ENCODE measurements around the gene PPP1CC.

PPP1CC gene

DNA sequence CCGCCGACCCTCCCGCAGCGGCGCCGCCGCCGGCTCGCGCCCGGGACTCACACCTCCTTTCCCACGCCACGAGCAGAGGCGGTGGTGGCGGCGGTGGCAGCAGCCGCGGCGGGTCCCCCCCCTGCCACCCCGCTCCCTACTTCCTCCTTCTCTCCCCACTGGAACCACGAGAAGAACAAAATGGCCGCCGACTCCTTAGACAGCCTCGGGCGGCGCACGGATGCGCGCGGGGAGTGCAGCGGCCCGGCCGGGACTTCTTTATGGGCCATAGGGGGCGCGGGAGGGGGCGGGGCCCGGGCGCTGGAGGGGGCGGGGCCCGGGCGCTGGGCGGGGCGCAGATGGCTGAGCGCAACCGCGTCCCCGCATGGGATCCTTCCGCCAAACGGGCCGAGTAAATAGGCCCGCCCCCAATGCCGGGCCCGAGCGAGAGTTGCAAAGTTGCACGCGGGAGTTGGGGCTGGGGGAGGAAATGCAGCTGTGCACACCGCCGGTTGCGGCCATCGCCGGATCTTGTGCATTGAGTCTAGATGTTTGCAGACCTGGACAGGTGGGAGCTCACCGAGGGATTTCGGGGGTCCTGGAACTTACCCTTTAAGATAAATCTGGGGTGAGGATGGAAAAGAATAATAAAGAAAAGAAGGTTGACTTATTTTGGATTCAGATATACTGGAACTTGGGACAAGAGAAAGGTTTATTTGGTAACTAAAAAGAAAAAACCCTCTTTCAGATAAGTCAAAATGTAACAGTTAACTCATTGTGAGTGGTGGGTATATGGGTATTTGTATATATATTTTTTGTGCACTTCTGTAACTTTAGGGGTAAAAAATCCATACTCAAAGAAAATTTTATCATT lies at the start of gene PPP1CC:
PPP1CC (minus strand) TSS at position 174 of the 853 bp plus-strand sequence. CDS start 184 bp downstream, outside the sequence.
- Mint-ChIP-seq H3K4me1 (peaks cover 50% of the 10 kb centered on the region), H3K9me3 (no peaks in the 10 kb centered on the region), H3K27me3 (no peaks in the 10 kb centered on the region), H3K4me3 (peak within 1 kb of the TSS; percentile 86), H3K27ac (peak within 1 kb of the TSS; percentile 85), H3K36me3 (peaks cover 5% of the 10 kb centered on the region)
- ATAC-seq, result peak; percentile 94

DNA sequence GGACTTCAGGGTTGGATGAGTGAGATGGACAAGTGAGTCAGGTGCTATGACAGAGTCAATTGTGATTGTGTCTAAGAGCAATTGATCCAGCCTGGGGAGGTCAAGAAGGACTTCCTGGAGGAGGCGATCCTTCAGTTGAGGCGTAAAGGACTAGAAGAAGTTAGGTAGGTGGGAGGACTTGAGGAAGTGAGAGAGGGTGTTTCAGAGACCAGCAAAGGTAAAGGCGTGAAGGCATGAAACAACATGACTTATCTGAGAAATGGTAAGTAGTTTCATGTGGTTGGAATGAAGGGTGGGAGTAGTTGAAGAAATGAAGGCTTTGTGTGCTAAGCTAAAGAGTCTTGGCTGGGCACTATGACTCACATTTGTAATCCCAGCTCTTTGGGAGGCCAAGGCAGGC lies 48.9 kb upstream of the PPP1CC start:
- Mint-ChIP-seq H3K27ac (no peak overlapping the region), H3K4me1 (peaks cover 6% of the 10 kb centered on the region), H3K4me3 (no peak overlapping the region), H3K27me3 (no peaks in the 10 kb centered on the region), H3K36me3 (no peaks in the 10 kb centered on the region), H3K9me3 (peaks cover 3% of the 10 kb centered on the region)
- peak; percentile 53 for ATAC-seq

DNA sequence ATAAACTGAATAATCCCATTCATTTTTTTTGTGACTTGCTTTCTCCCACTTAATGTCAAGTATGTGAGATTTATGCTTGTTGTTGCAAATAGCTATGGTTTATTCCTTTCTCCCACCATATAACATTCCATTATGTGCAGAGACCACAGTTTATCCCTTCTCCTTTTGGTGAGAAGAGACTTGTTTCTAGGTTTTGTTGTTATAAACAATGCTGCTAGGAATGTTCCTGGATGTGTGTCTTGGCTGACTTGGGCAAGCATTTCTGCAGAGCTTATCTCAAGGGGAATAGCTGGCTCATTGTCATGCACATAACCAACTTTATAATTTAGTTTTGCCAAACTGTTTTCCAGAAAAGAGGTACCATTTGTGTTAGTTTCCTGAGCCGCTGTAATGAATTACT lies 47.6 kb upstream of the PPP1CC start:
- Mint-ChIP-seq H3K9me3 (peaks cover 3% of the 10 kb centered on the region), H3K27ac (no peak overlapping the region), H3K4me3 (no peak overlapping the region), H3K27me3 (no peaks in the 10 kb centered on the region), H3K4me1 (peaks cover 6% of the 10 kb centered on the region), H3K36me3 (no peaks in the 10 kb centered on the region)
- no peak for ATAC-seq

DNA sequence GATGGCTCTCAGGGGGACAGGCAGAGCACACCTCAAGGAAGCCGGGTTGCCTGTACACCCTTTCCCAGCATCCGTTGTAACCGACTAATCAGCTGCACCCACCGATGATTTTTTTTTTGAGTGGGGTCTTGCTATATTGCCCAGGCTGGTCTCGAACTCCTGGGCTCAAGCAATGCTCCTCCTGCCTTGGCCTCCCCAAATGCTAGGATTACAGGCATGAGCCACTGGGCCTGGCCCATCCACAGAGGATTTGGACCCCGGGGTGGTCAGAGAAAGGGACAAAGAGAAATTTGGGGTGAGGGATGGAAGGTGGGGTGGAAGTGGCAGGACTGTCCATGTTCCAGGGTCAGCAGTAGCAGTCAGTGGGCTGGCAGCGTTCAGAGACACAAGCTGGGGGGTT lies 43.3 kb upstream of the PPP1CC start:
- no peak for ATAC-seq
- Mint-ChIP-seq H3K4me3 (no peak overlapping the region), H3K4me1 (peaks cover 15% of the 10 kb centered on the region), H3K27ac (no peak overlapping the region), H3K36me3 (no peaks in the 10 kb centered on the region), H3K9me3 (no peaks in the 10 kb centered on the region), H3K27me3 (peaks cover 23% of the 10 kb centered on the region)

DNA sequence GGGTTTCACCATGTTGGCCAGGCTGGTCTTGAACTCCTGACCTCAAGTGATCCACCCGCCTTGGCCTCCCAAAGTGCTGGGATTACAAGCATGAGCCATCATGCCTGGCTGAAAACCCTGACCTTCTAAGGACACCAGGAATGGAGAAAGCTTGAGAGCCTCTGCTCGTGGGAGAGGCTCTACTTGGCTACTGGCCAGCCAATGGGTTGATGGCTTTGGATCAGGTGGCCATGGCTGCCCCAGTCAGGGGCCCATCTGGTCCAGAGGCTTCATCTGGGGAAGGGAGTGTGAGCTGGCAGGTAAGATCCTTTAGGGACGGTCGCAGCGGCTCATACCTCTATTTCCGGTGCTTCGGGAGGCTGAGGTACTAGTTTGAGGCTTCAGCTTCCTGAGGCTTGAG lies 42.5 kb upstream of the PPP1CC start:
- Mint-ChIP-seq H3K9me3 (no peaks in the 10 kb centered on the region), H3K36me3 (no peaks in the 10 kb centered on the region), H3K27me3 (peaks cover 23% of the 10 kb centered on the region), H3K27ac (no peak overlapping the region), H3K4me3 (no peak overlapping the region), H3K4me1 (peaks cover 15% of the 10 kb centered on the region)
- ATAC-seq, result no peak

DNA sequence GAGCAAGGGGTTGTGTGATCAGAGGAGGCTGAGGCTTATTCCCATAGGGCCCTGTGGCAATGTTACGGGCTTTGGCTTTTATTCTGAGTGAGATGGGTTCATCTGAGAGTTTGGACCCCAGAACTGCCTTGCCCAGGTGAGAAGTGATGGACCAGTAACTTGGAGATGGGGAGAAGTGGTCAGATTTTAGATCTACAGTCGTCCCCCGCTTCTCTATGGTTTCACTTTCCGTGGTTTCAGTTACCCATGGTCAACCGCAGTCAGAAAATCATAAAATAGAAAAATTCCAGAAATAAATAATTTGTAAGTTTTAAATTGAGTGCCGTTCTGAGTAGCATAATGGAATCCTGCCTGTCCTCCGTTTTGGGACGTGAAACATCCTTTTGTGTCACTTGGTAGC lies 40.2 kb upstream of the PPP1CC start:
- no peaks in the 10 kb centered on the region for H3K36me3 Mint-ChIP-seq
- no peak for ATAC-seq
- no peak overlapping the region for H3K27ac Mint-ChIP-seq
- H3K9me3 Mint-ChIP-seq, result no peaks in the 10 kb centered on the region
- H3K4me1 Mint-ChIP-seq, result peaks cover 25% of the 10 kb centered on the region
- peaks cover 23% of the 10 kb centered on the region for H3K27me3 Mint-ChIP-seq
- H3K4me3 Mint-ChIP-seq, result no peak overlapping the region

DNA sequence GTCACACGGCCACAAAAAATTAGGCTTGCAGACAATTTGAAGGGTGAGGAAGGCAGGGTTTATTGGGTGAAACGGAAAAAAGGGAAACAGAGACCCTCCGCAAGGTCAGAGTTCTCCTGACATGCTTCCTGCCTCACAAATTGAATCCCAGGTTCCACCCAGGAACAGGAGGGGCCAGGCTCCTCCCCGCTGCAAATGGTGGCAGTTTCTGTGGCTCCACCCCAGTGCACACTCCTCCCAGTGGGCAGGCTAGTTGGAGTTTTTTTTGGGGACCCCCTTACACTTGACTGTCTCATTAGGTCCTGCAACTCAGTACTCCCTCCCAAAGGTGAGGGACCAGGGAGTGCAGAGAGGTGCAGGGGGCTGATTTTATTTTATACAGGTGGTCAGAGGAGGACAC lies 39.4 kb upstream of the PPP1CC start:
- no peaks in the 10 kb centered on the region for H3K36me3 Mint-ChIP-seq

DNA sequence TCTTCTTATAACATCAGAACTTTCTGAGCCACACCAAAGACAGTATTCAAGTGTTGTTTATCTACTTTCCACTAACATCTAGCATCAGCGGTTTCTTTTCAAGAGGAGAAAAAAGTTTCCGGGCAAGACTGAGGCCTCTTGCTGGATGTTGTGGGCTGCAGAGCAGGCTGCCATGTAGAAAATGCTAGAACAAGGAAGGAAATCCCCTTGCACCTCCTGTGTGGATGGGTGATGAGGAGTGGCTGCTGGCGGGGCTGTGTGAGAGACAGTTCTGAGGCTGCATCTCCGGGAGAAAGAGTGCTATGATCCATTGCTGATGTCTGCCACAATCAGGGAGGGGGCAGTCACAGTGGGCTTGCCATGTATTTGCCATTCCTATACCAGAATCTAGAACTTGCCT lies 37.8 kb upstream of the PPP1CC start:
- peaks cover 42% of the 10 kb centered on the region for H3K4me1 Mint-ChIP-seq
- H3K4me3 Mint-ChIP-seq, result no peak overlapping the region
- no peak overlapping the region for H3K27ac Mint-ChIP-seq
- no peak for ATAC-seq
- H3K27me3 Mint-ChIP-seq, result peaks cover 23% of the 10 kb centered on the region
- no peaks in the 10 kb centered on the region for H3K36me3 Mint-ChIP-seq
- H3K9me3 Mint-ChIP-seq, result no peaks in the 10 kb centered on the region

More for the DNA sequence above, 39.4 kb upstream of the PPP1CC start:
- Mint-ChIP-seq H3K4me3 (no peak overlapping the region), H3K27ac (no peak overlapping the region), H3K27me3 (peaks cover 23% of the 10 kb centered on the region), H3K4me1 (peaks cover 27% of the 10 kb centered on the region), H3K9me3 (no peaks in the 10 kb centered on the region)
- no peak for ATAC-seq

DNA sequence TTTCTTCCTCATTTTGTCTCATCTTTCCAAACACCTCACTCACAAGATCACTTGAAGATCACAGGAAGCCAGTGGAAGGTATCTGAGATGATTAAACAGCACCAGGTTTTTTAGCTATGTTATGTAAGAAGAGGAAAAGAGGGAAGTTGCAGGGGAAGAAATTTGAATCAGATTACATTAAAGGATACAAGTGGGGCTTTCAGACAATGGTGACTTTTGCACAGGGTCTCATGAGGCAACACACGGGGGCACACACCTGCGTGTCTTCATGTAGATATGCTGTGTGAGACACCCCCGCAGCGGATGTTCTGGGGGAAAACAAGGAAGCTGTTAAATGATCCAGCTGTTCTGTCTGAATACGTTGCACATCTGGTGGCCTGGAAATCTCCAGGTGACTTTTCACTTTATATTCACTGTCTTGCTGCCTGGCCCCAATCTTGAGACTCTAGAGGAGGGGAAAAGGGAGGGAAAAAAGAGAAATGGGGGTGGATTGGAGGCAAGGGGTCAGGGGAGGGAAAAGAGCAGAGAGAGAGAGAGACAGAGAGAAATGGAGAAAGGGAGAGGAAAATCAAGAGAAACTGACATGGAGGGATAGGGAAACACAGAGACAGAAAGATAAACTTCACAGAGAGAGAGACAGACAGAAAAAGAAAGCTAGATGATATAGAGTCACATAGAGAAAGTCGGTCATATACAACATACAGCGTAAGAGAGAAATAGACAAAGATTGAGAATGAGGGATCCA lies 36.3 kb upstream of the PPP1CC start:
- Mint-ChIP-seq H3K4me3 (no peak overlapping the region), H3K4me1 (peaks cover 42% of the 10 kb centered on the region), H3K27me3 (peaks cover 23% of the 10 kb centered on the region)

DNA sequence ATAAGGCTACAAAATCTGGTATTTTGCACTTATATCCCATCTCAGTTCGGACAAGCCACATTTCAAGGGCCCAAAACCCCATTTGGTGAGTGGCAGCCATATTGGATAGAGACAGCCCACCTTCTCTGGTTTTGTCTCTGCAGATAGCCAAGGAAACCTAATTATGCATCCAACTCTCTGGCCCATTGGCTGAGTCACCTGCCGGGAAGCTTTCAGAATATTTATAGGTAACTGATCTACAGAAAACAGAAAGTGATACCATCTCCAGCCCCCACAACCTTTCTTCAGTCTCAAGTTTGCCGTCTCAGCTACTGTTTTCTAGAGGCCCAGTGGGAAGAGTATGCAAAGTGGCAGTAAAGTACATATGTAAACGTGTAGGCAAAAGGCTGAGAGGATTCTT lies 33.7 kb upstream of the PPP1CC start:
- Mint-ChIP-seq H3K4me3 (no peak overlapping the region), H3K36me3 (no peaks in the 10 kb centered on the region), H3K9me3 (no peaks in the 10 kb centered on the region), H3K27ac (peak overlapping the region; percentile 66), H3K27me3 (peaks cover 3% of the 10 kb centered on the region), H3K4me1 (peaks cover 28% of the 10 kb centered on the region)
- peak; percentile 97 for ATAC-seq

More for the DNA sequence above, 36.3 kb upstream of the PPP1CC start:
- ATAC-seq, result no peak
- Mint-ChIP-seq H3K36me3 (no peaks in the 10 kb centered on the region), H3K27ac (peak overlapping the region; percentile 2), H3K9me3 (no peaks in the 10 kb centered on the region)

DNA sequence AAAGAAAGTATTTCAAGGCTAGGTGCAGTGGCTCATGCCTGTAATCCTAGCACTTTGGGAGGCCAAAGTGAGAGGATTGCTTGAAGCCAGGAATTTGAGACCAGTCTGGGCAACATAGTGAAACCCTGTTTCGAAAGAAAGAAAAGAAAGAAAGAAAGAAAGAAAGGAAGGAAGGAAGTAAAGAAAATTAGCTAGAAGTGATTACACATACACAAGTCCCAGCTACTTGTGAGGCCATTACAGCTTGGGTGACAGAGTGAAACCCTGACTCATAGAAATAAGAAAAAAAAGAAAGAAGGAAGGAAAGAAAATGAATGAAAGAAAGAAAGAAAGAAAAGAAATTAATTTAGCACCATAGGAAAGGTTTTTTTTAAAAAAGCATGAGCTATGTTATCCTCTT lies 33.3 kb upstream of the PPP1CC start:
- Mint-ChIP-seq H3K27me3 (no peaks in the 10 kb centered on the region), H3K36me3 (no peaks in the 10 kb centered on the region), H3K4me1 (peaks cover 28% of the 10 kb centered on the region), H3K27ac (peak overlapping the region; percentile 66), H3K4me3 (peak overlapping the region; percentile 60), H3K9me3 (no peaks in the 10 kb centered on the region)
- no peak for ATAC-seq

DNA sequence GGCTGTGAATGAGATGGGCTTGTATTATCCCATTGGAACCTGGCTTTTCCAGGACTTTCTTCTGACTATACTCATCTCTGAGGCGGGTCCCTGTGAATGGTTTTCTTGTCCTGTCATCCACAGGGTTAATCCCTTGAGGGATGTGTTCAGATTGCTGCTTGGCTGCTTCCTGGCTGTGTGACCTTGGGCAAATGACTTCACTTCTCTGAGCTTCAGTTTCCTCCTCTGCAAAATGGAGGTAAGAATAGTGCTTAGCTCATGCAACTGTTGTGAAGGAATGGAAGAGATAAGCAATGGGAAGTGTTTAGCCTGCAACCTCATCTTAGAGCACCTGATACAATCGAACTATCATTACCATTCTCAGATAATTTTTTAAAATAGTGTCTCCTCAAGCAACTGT lies 32.1 kb upstream of the PPP1CC start:
- no peak for ATAC-seq
- H3K4me1 Mint-ChIP-seq, result peaks cover 28% of the 10 kb centered on the region
- no peaks in the 10 kb centered on the region for H3K36me3 Mint-ChIP-seq
- no peaks in the 10 kb centered on the region for H3K27me3 Mint-ChIP-seq
- H3K27ac Mint-ChIP-seq, result no peak overlapping the region
- H3K9me3 Mint-ChIP-seq, result no peaks in the 10 kb centered on the region
- H3K4me3 Mint-ChIP-seq, result no peak overlapping the region

DNA sequence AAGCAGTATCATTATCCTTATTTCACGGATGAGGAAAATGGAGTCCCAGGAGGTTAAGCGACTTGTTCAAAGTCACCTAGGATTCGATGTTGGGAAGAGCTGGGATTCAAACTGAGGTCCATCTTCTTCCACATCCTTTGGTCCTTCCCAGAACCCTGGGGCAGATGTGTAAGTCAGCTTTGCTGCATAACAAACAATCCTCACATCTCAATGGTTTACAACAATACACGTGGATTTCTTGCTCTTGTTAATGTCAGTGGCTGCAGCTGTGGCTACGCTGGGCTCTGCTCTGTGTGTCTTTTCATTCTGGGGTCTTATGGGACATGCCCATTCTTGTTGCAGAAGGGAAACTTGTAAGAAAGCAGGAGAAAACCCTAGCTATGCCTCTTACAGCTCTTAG lies 26.3 kb upstream of the PPP1CC start:
- H3K4me1 Mint-ChIP-seq, result no peaks in the 10 kb centered on the region
- no peaks in the 10 kb centered on the region for H3K9me3 Mint-ChIP-seq
- no peak for ATAC-seq
- no peak overlapping the region for H3K27ac Mint-ChIP-seq
- no peak overlapping the region for H3K4me3 Mint-ChIP-seq
- H3K36me3 Mint-ChIP-seq, result no peaks in the 10 kb centered on the region
- no peaks in the 10 kb centered on the region for H3K27me3 Mint-ChIP-seq

DNA sequence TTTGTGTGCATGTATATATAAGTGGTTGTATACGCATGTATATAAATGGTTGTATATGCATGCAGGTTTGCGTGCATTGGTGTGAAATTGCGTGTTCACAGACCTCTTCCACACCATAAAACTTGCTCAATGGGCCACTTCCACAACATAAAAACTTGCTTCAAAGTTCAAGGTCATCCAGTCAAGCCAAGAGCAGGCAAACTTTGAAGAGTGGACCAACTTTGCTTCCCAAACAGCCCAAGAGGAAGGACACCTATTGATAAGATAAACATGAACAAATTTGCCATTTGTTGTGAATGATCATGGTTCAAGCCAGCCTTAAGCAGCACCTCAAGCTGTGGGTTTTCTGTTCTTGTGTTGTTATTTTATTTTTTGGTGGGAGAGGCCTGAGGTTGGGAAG lies 25.2 kb upstream of the PPP1CC start:
- H3K27ac Mint-ChIP-seq, result no peak overlapping the region
- no peaks in the 10 kb centered on the region for H3K36me3 Mint-ChIP-seq
- no peaks in the 10 kb centered on the region for H3K9me3 Mint-ChIP-seq
- H3K27me3 Mint-ChIP-seq, result no peaks in the 10 kb centered on the region
- ATAC-seq, result no peak
- H3K4me3 Mint-ChIP-seq, result no peak overlapping the region
- no peaks in the 10 kb centered on the region for H3K4me1 Mint-ChIP-seq

DNA sequence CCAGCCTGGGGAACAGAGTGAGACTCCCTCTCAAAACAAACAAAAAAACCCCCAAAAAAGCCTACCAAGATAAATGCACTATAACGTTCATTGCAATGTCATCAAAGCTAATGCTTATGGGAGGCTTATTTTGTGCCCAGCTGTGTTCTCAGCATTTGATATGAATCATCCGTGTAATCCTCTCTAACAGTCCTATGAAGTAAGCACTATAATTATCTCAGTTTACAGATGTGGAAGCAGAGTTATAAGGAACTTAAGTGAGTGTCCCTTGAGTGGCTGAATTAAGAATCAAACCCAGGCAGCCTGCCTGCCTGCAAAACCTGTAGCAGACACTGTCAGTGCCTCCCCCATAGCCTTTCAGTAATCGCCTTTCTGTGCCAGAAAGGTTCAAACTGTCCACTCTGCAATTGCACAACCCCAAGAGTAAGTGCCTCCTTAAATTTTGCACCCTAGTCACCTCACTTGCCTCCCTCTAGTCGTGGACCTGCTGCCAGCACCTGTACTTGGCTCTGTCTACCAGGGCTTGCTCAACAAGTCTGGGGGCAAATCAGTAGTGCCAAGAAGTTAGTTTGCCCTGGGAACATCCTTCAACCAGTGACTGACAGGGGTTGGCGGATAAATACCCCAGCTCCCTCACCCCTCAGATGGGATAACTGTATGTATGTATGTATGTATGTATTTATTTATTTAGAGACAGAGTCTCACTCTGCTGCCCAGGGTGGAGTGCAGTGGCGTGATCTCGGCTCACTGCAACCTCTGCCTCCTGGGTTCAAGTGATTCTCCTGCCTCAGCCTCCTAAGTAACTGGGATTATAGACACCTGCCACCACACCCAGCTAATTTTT lies 23.8 kb upstream of the PPP1CC start:
- Mint-ChIP-seq H3K27ac (no peak overlapping the region), H3K4me1 (no peaks in the 10 kb centered on the region), H3K36me3 (no peaks in the 10 kb centered on the region), H3K27me3 (no peaks in the 10 kb centered on the region), H3K9me3 (no peaks in the 10 kb centered on the region), H3K4me3 (no peak overlapping the region)
- no peak for ATAC-seq
